ENCODE results near the gene SLC13A4. TPM values are rescaled to one million over a fixed set of nuclear protein-coding genes. Genes with fewer than 3 reads are reported as not detected.
"Not testable (repeated sequence)": the region's sequence is repeated elsewhere in the genome, so short reads cannot be mapped to it uniquely, and the experiment has no call there.

The SLC13A4 gene
- total RNA-seq, 8 experiments from 2014 or later: 0.60 to 6.5 (median 1.7) TPM

DNA sequence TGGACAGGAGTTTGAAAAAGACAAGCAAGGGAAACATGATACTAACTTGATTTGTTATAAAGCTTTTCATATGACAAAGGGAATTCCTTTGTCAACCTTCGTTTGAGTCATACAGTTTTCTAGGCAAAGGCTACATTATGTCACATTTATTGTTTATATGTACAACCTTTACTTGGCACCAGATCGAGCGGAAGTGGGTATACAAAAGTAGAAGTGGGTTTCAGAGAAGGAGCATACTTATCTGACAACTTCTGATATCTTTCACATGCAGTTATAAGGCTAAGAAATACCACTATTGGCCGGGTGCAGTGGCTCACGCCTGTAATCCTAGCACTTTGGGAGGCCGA lies 54.7 kb downstream of the SLC13A4 start:
- ATAC-seq (replicated peaks in 6 of 8): peak in 1 of 8 experiments; percentile 10

DNA sequence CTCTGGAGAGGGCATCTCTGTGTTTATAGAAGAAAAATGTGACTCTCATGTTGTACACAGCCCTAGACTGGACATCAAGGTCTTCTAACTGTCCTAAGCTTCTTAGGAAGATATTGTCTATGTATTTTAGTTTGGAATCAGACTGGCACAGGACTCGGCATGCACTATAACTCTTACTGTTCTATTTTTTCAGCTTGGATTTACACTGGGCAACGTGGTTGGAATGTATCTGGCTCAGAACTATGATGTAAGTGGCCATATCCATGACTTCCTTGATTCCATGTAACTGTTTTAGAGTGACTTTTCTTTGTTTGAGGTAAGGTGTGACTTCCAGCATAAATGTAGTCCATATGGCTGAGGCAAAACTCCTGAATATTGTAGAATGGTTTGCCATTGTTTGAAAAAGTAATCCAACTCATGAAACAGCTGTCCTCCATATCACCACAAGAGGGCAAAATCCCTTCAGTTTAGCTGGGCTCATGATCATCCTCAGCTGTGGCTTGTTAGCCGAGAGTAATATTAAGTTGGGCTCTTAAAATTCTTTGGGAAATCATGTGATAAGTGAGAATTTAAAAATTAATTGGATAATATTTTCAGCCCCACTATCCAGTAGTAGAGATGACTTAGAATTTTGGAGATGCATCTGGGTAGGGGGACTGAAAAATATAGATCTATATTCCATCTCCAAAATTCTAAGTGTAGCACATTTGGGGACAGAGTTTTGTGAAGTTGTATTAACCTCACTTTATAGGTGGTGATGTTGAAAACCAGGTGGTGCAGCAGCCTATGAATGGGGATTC lies 55.2 kb downstream of the SLC13A4 start:
- in situ Hi-C loops (cut with MboI; ENCODE audit: low pct_unique_long_range_greater_than_20kb in 2 of 9, low sequenced_read_pairs in 9 of 9, unreplicated experiment in 9 of 9): loop anchor here in 1 of 9 experiments (25.0 kb wide), 1 partner anchor 340 kb away; no protein-coding TSS in a partner anchor
- WGBS, 10 experiments: 0 to 94% (median 60%) methylated on average over 1 to 3 of the region's 3 CpGs; no CpG with 5 or more reads in 4 of the 10 experiments
- no peak overlapping the region for H3K4me3 ChIP-seq
- ATAC-seq (replicated peaks in 6 of 8): peak in 5 of 8 experiments; percentile 36 to 89 (median 88)
- no peak overlapping the region for H3K27ac ChIP-seq
- H3K4me1 ChIP-seq (replicated peaks in 1 of 2): no peaks in the 10 kb centered on the region

More for the DNA sequence above, 54.7 kb downstream of the SLC13A4 start:
- Histone ChIP-seq H3K4me1 (replicated peaks in 1 of 2) (no peaks in the 10 kb centered on the region), H3K27ac (no peak overlapping the region), H3K4me3 (no peak overlapping the region)
- in situ Hi-C loops (cut with MboI; ENCODE audit: low pct_unique_long_range_greater_than_20kb in 2 of 9, low sequenced_read_pairs in 9 of 9, unreplicated experiment in 9 of 9): loop anchor here in 1 of 9 experiments (25.0 kb wide), 1 partner anchor 339 kb away; no protein-coding TSS in a partner anchor
- 0 to 100% (median 92%) methylated on average over 1 to 6 of the region's 6 CpGs; no CpG with 5 or more reads in 1 of the 10 experiments for WGBS, 10 experiments

DNA sequence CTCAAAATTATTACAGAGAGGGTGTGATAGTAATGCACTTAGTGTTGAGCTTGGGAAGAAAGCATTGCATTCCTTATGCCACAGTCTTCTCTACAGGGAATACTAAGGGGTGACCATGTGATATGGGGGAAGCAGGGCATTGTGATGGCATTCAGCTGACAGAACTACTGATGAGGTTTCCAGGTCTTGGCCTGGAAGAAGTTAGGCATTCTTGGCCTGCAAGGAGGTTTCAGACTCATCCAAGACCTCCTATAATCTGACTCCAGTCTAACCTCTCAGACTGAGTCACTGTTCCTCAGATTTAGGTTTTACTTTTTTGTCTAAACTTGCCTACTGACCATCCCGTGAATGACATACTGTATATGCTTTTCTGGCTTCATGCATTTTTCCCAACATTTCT lies 57.8 kb downstream of the SLC13A4 start:
- peak in 2 of 8 experiments; percentile 10 to 48 for ATAC-seq (replicated peaks in 6 of 8)
- Histone ChIP-seq H3K4me3 (no peak overlapping the region), H3K27ac (no peak overlapping the region), H3K4me1 (replicated peaks in 1 of 2) (no peaks in the 10 kb centered on the region)
- WGBS, 10 experiments: 0 to 100% (median 29%) methylated on average over 1 of the region's 1 CpG; no CpG with 5 or more reads in 3 of the 10 experiments
- in situ Hi-C loops (cut with MboI; ENCODE audit: low pct_unique_long_range_greater_than_20kb in 2 of 9, low sequenced_read_pairs in 9 of 9, unreplicated experiment in 9 of 9): loop anchor here in 1 of 9 experiments (25.0 kb wide), 1 partner anchor 342 kb away; no protein-coding TSS in a partner anchor

DNA sequence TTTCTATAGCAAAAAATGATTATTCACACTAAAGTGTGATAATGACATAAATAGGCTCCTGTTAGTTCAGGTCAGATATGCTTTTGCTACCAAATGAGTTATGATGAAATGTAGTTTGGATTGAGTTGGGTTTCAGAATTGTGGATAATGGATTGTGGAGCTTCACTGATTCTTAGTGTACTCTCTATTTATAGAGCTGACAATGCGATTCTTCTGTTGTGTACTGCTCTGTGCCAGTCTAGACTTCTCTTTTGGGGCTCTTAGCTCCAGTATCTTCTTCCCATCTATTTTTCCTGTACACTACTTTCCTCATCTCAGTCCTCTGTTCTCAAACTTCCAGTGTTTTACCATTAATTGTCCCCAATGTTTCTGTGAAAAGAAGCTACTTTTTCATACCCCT lies 58.2 kb downstream of the SLC13A4 start:
- WGBS, 10 experiments: 38 to 100% (median 100%) methylated on average over 1 of the region's 1 CpG; no CpG with 5 or more reads in 4 of the 10 experiments
- H3K27ac ChIP-seq: no peak overlapping the region
- in situ Hi-C loops (cut with MboI; ENCODE audit: low pct_unique_long_range_greater_than_20kb in 2 of 9, low sequenced_read_pairs in 9 of 9, unreplicated experiment in 9 of 9): loop anchor here in 1 of 9 experiments (25.0 kb wide), 1 partner anchor 343 kb away; no protein-coding TSS in a partner anchor
- no peaks in the 10 kb centered on the region for H3K4me1 ChIP-seq (replicated peaks in 1 of 2)
- no peak overlapping the region for H3K4me3 ChIP-seq
- ATAC-seq (replicated peaks in 6 of 8): no peak

DNA sequence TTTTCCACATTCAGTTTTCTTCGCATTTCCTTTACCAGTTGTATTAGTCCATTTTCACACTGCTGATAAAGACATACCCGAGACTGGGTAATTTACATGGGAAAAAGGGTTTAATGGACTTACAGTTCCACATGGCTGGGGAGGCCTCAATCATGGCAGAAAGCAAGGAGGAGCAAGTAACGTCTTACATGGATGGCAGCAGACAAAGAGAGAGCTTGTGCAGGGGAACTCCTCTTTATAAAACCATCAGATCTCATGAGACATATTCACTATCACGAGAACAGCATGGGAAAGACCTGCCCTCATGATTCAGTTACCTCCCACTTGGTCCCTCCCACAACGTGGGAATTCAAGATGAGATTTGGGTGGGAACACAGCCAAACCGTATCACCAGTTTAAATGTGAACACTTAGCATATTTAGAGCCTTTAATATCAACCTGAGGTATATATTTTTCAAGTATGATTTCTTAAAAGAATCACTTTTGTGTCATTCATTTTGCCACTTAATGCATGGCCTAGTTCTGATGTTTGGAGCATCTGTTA lies 59.1 kb downstream of the SLC13A4 start:
- not testable (repeated sequence) for ATAC-seq (replicated peaks in 6 of 8); H3K4me1 ChIP-seq (replicated peaks in 1 of 2); H3K27ac ChIP-seq; H3K4me3 ChIP-seq
- WGBS, 10 experiments: 59 to 100% (median 66%) methylated on average over 2 to 6 of the region's 6 CpGs; no CpG with 5 or more reads in 2 of the 10 experiments
- in situ Hi-C loops (cut with MboI; ENCODE audit: low pct_unique_long_range_greater_than_20kb in 2 of 9, low sequenced_read_pairs in 9 of 9, unreplicated experiment in 9 of 9): loop anchor here in 1 of 9 experiments (25.0 kb wide), 1 partner anchor 343 kb away; no protein-coding TSS in a partner anchor

DNA sequence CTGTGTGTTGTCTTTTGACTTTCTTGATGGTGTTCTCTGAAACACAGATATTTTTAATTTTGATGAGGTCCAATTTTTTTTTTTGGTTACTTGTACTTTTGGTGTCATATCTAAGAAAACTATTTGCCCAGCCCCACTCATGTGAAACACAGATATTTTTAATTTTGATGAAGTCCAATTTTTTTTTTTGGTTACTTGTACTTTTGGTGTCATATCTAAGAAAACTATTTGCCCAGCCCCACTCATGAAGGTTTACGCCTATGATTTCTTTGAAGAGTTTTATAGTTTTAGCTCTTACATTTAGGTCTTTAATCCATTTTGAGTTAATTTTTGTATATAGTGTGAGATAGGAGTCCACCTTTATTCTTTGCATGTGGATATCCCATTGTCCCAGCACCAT lies 60.4 kb downstream of the SLC13A4 start:
- H3K4me3 ChIP-seq; H3K27ac ChIP-seq; ATAC-seq (replicated peaks in 6 of 8); H3K4me1 ChIP-seq (replicated peaks in 1 of 2): not testable (repeated sequence)
- 83 to 100% (median 100%) methylated on average over 1 of the region's 1 CpG for WGBS, 10 experiments
- in situ Hi-C loops (cut with MboI; ENCODE audit: low pct_unique_long_range_greater_than_20kb in 2 of 9, low sequenced_read_pairs in 9 of 9, unreplicated experiment in 9 of 9): loop anchor here in 1 of 9 experiments (25.0 kb wide), 1 partner anchor 345 kb away; no protein-coding TSS in a partner anchor

DNA sequence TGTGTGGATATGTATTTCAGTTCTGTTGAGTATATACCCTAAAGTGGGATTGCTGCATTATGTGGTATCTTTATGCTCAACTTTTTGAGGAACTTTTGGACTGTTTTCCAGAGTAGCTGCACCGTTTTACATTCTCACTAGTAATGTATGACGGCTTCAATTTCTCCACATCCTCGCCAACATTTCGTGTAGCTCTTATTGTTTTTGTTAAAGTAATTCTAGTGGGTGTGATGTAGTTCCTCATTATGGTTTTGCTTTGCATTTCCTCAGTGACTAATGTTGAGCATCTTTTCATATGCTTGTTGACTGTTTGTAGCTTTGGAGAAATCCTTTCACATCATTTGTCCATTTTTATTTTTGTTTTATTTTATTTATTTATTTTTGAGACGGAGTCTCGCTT lies 61.1 kb downstream of the SLC13A4 start:
- WGBS, 10 experiments: 66 to 97% (median 84%) methylated on average over 3 to 6 of the region's 6 CpGs; no CpG with 5 or more reads in 1 of the 10 experiments
- Histone ChIP-seq H3K4me3 (no peak overlapping the region), H3K4me1 (replicated peaks in 1 of 2) (peaks cover 9 to 10% of the 10 kb centered on the region in 2 donors), H3K27ac (no peak overlapping the region)
- no peak for ATAC-seq (replicated peaks in 6 of 8)
- in situ Hi-C loops (cut with MboI; ENCODE audit: low pct_unique_long_range_greater_than_20kb in 2 of 9, low sequenced_read_pairs in 9 of 9, unreplicated experiment in 9 of 9): loop anchor here in 1 of 9 experiments (25.0 kb wide), 1 partner anchor 345 kb away; no protein-coding TSS in a partner anchor

DNA sequence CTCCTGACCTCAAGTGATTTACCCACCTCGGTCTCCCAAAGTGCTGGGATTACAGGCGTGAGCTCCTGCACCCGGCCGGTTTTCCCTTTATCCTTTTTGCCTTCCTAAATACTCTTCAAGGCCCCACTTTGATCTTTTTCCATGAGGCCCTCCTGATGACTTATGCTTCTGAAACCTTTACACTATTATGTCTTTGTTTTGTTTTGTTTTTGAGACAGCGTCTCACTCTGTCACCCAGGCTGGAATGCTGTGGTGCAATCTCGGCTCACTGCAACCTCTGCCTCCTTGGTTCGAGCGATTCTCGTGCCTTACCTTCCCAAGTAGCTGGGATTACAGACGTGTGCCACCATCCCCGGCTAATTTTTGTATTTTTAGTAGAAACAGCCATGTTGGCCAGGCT lies 61.8 kb downstream of the SLC13A4 start:
- Histone ChIP-seq H3K4me3 (no peak overlapping the region), H3K27ac (no peak overlapping the region), H3K4me1 (replicated peaks in 1 of 2) (peaks cover 11 to 12% of the 10 kb centered on the region in 2 donors)
- ATAC-seq (replicated peaks in 6 of 8): no peak
- 44 to 100% (median 95%) methylated on average over 3 to 11 of the region's 11 CpGs; no CpG with 5 or more reads in 2 of the 10 experiments for WGBS, 10 experiments
- in situ Hi-C loops (cut with MboI; ENCODE audit: low pct_unique_long_range_greater_than_20kb in 2 of 9, low sequenced_read_pairs in 9 of 9, unreplicated experiment in 9 of 9): loop anchor here in 1 of 9 experiments (25.0 kb wide), 1 partner anchor 346 kb away; no protein-coding TSS in a partner anchor

DNA sequence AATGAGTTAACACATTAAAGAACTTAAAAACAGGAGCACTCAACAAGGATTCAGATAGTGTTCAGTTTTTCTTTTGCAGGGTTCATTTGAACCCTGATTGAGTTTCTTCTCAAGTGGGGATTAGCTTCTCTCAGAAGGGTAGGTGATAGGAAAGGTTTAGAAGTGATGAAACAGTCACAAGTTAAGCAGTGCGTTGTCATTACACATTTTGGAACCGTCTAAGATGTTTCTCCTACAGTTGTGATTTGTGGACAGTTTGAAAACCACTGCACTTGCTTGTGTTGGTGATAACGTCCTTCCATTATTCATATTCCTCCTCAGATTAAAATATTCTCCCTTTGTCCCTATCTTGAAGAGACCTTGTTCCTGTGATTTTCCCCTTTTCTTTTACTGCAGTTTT lies 62.9 kb downstream of the SLC13A4 start:
- no peak for ATAC-seq (replicated peaks in 6 of 8)
- Histone ChIP-seq H3K4me1 (replicated peaks in 1 of 2) (peaks cover 11 to 12% of the 10 kb centered on the region in 2 donors), H3K4me3 (no peak overlapping the region), H3K27ac (no peak overlapping the region)
- 42 to 100% (median 92%) methylated on average over 1 to 3 of the region's 3 CpGs; no CpG with 5 or more reads in 1 of the 10 experiments for WGBS, 10 experiments
- in situ Hi-C loops (cut with MboI; ENCODE audit: low pct_unique_long_range_greater_than_20kb in 2 of 9, low sequenced_read_pairs in 9 of 9, unreplicated experiment in 9 of 9): loop anchor here in 1 of 9 experiments (25.0 kb wide), 1 partner anchor 347 kb away; no protein-coding TSS in a partner anchor

DNA sequence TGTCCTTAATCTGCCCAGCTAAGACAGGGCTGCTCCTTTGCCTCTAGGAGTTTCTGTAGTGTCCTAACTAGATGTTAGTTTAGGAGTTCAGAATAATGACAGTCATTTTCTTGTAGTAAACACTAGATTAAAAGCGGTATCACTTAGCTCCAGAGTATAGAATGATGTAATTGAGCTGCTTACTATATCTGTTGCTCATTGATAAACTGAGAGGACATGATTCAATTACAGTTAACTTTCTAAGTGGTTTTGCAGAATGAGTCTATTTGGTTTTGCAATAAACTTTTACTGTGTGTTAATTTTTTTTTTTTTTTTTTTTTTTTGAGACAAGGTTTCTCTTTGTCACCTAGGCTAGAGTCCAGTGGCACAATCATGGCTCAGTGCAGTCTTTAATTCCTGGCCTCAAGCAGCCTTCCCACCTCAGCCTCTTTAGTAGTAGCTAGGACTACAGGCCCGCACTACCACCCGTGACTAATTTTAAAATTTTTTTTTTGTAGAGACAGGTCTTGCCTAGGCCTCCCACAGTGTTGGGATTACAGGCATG lies 63.9 kb downstream of the SLC13A4 start:
- H3K27ac ChIP-seq: no peak overlapping the region
- in situ Hi-C loops (cut with MboI; ENCODE audit: low pct_unique_long_range_greater_than_20kb in 2 of 9, low sequenced_read_pairs in 9 of 9, unreplicated experiment in 9 of 9): loop anchor here in 1 of 9 experiments (25.0 kb wide), 1 partner anchor 348 kb away; no protein-coding TSS in a partner anchor
- peak overlapping the region in 2 of 5 donors; percentile 88 to 97 for H3K4me3 ChIP-seq
- 0 to 82% (median 75%) methylated on average over 1 to 3 of the region's 3 CpGs; no CpG with 5 or more reads in 1 of the 10 experiments for WGBS, 10 experiments
- ATAC-seq (replicated peaks in 6 of 8): no peak
- peaks cover 11 to 12% of the 10 kb centered on the region in 2 donors for H3K4me1 ChIP-seq (replicated peaks in 1 of 2)

DNA sequence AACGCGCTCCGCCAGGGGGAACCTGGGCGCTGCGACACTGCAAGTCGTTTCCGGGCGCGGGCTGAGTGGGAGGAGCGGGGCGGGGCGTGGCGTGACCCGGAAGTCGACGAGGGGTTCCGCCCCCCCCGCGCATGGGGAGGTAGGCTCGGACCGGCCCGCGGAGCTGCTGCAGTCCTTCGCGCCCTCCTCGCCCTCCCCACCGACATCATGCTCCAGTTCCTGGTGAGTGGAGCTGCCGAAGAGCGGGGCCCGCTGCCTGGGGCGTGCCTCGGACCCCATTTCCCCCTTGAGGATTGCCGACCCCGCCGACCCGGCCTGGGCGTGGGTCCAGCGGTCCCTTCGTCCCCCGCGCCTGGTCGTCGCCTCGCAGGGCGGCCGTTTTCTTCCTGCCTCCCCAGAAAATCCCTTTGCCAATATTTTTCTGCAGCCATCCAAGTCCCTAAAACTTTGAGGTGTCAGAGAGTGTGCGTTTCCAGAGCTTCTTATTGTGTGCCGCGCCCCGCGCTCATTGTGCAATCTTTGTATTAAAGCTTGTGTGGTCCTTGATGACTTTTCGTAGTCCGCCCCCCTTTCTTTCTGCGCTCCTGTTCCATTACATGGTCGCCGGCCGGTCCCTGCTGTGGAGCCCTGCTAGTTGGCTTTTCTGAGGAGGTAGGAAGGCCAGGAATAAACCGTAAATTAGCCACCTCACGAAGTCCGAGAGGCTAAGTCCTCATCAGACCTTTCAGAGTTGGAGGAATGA lies 65.4 kb downstream of the SLC13A4 start, which contains the start of gene STMP1:
STMP1 (plus strand) TSS at position 142 of the 742 bp plus-strand sequence.
- Histone ChIP-seq H3K4me1 (replicated peaks in 1 of 2) (peaks cover 11 to 12% of the 10 kb centered on the region in 2 donors), H3K27ac (peak within 1 kb of the TSS; percentile 60 to 83), H3K4me3 (peak within 1 kb of the TSS; percentile 84 to 97 (median 88))
- 0 to 2% (median 0%) methylated on average over 3 to 15 of the region's 60 CpGs; no CpG with 5 or more reads in 1 of the 10 experiments for WGBS, 10 experiments
- in situ Hi-C loops (cut with MboI; ENCODE audit: low pct_unique_long_range_greater_than_20kb in 2 of 9, low sequenced_read_pairs in 9 of 9, unreplicated experiment in 9 of 9): loop anchor here in 1 of 9 experiments (25.0 kb wide), 1 partner anchor 350 kb away; no protein-coding TSS in a partner anchor
- peak; percentile 89 to 98 (median 96) for ATAC-seq (replicated peaks in 6 of 8)

DNA sequence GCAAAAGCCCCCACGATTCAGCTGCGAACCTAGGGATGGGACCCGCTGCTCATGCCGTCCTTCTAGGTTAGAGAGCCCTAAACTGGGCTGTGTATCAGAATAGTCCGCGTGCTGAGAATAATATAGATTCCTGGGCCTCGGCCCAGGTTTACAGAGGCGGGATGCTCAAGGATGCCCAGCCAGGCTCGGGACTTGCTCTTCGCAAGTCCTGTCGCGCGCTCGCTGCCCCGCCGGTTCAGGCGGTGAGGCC lies 65.9 kb downstream of the SLC13A4 start:
- no peak for ATAC-seq (replicated peaks in 6 of 8)
- 0 to 3% methylated on average over 1 to 6 of the region's 17 CpGs; no CpG with 5 or more reads in 8 of the 10 experiments for WGBS, 10 experiments
- Histone ChIP-seq H3K27ac (peak overlapping the region; percentile 5 to 83), H3K4me1 (replicated peaks in 1 of 2) (peaks cover 11 to 12% of the 10 kb centered on the region in 2 donors), H3K4me3 (peak overlapping the region; percentile 84 to 97 (median 88))
- in situ Hi-C loops (cut with MboI; ENCODE audit: low pct_unique_long_range_greater_than_20kb in 2 of 9, low sequenced_read_pairs in 9 of 9, unreplicated experiment in 9 of 9): loop anchor here in 1 of 9 experiments (25.0 kb wide), 1 partner anchor 350 kb away; no protein-coding TSS in a partner anchor

Measured in motor neuron (in vitro differentiated cells).